HG03175 (cell line): ENCODE results near the gene C6orf15.
A peak's percentile ranks its signal among the peaks of the same experiment; 100 is the strongest.

Experiments
- ATAC-seq: cut with Tn5 transposase; IDR thresholded peaks from one replicate; pipeline ENCODE4 v1.9.1; 2021; ENCODE audit warnings: mild to moderate bottlenecking, moderate library complexity; ENCODE audit not compliant: unreplicated experiment

The C6orf15 gene

GRCh38 chr6:31112478-31112877 is at the start of gene C6orf15:
Gene C6orf15, minus strand, starts transcription at chr6:31112575. Its CDS starts 20 bp downstream, at chr6:31112555.
- no peak for ATAC-seq

- no peak for ATAC-seq
Observed at GRCh38 chr6:31161216-31162126, 49.1 kb upstream of the C6orf15 start.

- no peak for ATAC-seq
Observed at GRCh38 chr6:31158863-31159855, 46.8 kb upstream of the C6orf15 start.

- peak; percentile 90 for ATAC-seq
Observed at GRCh38 chr6:31158140-31158862, 45.9 kb upstream of the C6orf15 start, which contains the start of gene TCF19. Gene TCF19, plus strand, starts transcription at chr6:31158589. Its CDS starts 881 bp downstream, at chr6:31159470.

GRCh38 chr6:31157513-31158139 is 45.3 kb upstream of the C6orf15 start, which contains the start of gene CCHCR1:
Gene CCHCR1, minus strand, starts transcription at chr6:31157802. Its CDS starts 202 bp downstream, at chr6:31157600.
- peak; percentile 5 for ATAC-seq

- no peak for ATAC-seq
Observed at GRCh38 chr6:31156641-31157040, 44.3 kb upstream of the C6orf15 start.

GRCh38 chr6:31154436-31154835 is 42.1 kb upstream of the C6orf15 start:
- ATAC-seq: no peak

- no peak for ATAC-seq
Observed at GRCh38 chr6:31152781-31153180, 40.4 kb upstream of the C6orf15 start.

GRCh38 chr6:31149827-31150447 is 37.6 kb upstream of the C6orf15 start:
- no peak for ATAC-seq

GRCh38 chr6:31145386-31145785 is 33.0 kb upstream of the C6orf15 start:
- ATAC-seq: no peak

- ATAC-seq: no peak
Observed at GRCh38 chr6:31144970-31145340, 32.6 kb upstream of the C6orf15 start.

- ATAC-seq: no peak
Observed at GRCh38 chr6:31144296-31144969, 32.1 kb upstream of the C6orf15 start.

- ATAC-seq: no peak
Observed at GRCh38 chr6:31143148-31143547, 30.8 kb upstream of the C6orf15 start.

- ATAC-seq: no peak
Observed at GRCh38 chr6:31142361-31142761, 30.0 kb upstream of the C6orf15 start.

GRCh38 chr6:31140643-31141042 is 28.3 kb upstream of the C6orf15 start:
- ATAC-seq: no peak

GRCh38 chr6:31139599-31139998 is 27.2 kb upstream of the C6orf15 start:
- no peak for ATAC-seq

- no peak for ATAC-seq
Observed at GRCh38 chr6:31138982-31139381, 26.6 kb upstream of the C6orf15 start, which contains the start of gene PSORS1C2. Gene PSORS1C2, minus strand, starts transcription at chr6:31139066. Its CDS starts 40 bp downstream, at chr6:31139026.

GRCh38 chr6:31135710-31136109 is 23.3 kb upstream of the C6orf15 start:
- ATAC-seq: no peak

- no peak for ATAC-seq
Observed at GRCh38 chr6:31132806-31133205, 20.4 kb upstream of the C6orf15 start.
